ENCODE measurements around the gene KRTAP2-2. TPM values are rescaled to one million over a fixed set of nuclear protein-coding genes. Genes with fewer than 3 reads are reported as not detected.

The KRTAP2-2 gene
- polyA plus RNA-seq, 1 donor = not detected

- DNase-seq (ENCODE audit: low read depth) = no peak
Measured at GRCh38 chr17:41026715-41027471, 28.1 kb downstream of the KRTAP2-2 start, which contains the start of gene KRTAP1-5. TSS of gene KRTAP1-5 (minus strand) at chr17:41027208. CDS start at chr17:41027155, 53 bp downstream.

GRCh38 chr17:41024697-41025096 is 30.3 kb downstream of the KRTAP2-2 start:
- no peak for DNase-seq (ENCODE audit: low read depth)

GRCh38 chr17:41020336-41020735 is 34.7 kb downstream of the KRTAP2-2 start:
- no peak for DNase-seq (ENCODE audit: low read depth)

- no peak for DNase-seq (ENCODE audit: low read depth)
Measured at GRCh38 chr17:41019415-41019814, 35.6 kb downstream of the KRTAP2-2 start.

GRCh38 chr17:41018541-41018940 is 36.5 kb downstream of the KRTAP2-2 start:
- DNase-seq (ENCODE audit: low read depth) = no peak

GRCh38 chr17:41016578-41017215 is 38.3 kb downstream of the KRTAP2-2 start:
- DNase-seq (ENCODE audit: low read depth) = no peak

GRCh38 chr17:41015454-41015853 is 39.6 kb downstream of the KRTAP2-2 start:
- no peak for DNase-seq (ENCODE audit: low read depth)

GRCh38 chr17:41013606-41014005 is 41.4 kb downstream of the KRTAP2-2 start:
- DNase-seq (ENCODE audit: low read depth) = peak; percentile 14

GRCh38 chr17:41013181-41013580 is 41.8 kb downstream of the KRTAP2-2 start:
- DNase-seq (ENCODE audit: low read depth) = no peak

- no peak for DNase-seq (ENCODE audit: low read depth)
Measured at GRCh38 chr17:41012326-41013120, 42.5 kb downstream of the KRTAP2-2 start.

GRCh38 chr17:41010441-41010840 is 44.6 kb downstream of the KRTAP2-2 start:
- DNase-seq (ENCODE audit: low read depth) = no peak

GRCh38 chr17:41009936-41010335 is 45.1 kb downstream of the KRTAP2-2 start:
- no peak for DNase-seq (ENCODE audit: low read depth)

GRCh38 chr17:41009301-41009760 is 45.7 kb downstream of the KRTAP2-2 start:
- DNase-seq (ENCODE audit: low read depth) = no peak

- DNase-seq (ENCODE audit: low read depth) = no peak
Measured at GRCh38 chr17:41008811-41009210, 46.2 kb downstream of the KRTAP2-2 start, which contains the start of gene KRTAP3-1. TSS of gene KRTAP3-1 (minus strand) at chr17:41009128. CDS start at chr17:41009074, 54 bp downstream.

Other genes starting within 250 kb of the KRTAP2-2 start
- gene KRT10, start 232.6 kb downstream of the KRTAP2-2 start, polyA plus RNA-seq (ENCODE audit: insufficient read length) = 35.8 TPM
- 0.08 TPM for gene KRT12, start 188.0 kb downstream of the KRTAP2-2 start, polyA plus RNA-seq (ENCODE audit: insufficient read length)
- not detected for gene KRT20, start 170.0 kb downstream of the KRTAP2-2 start, polyA plus RNA-seq (ENCODE audit: insufficient read length)
- gene KRT23, start 117.6 kb downstream of the KRTAP2-2 start, polyA plus RNA-seq (ENCODE audit: insufficient read length) = 0.19 TPM
- gene KRT39, start 88.3 kb downstream of the KRTAP2-2 start, polyA plus RNA-seq (ENCODE audit: insufficient read length) = 7.2 TPM
- 10.9 TPM for gene KRT40, start 70.9 kb downstream of the KRTAP2-2 start, polyA plus RNA-seq (ENCODE audit: insufficient read length)
- not detected for gene KRTAP3-3, start 61.1 kb downstream of the KRTAP2-2 start, polyA plus RNA-seq (ENCODE audit: insufficient read length)
- gene KRTAP3-2, start 55.3 kb downstream of the KRTAP2-2 start, polyA plus RNA-seq (ENCODE audit: insufficient read length) = 0.52 TPM
- not detected for gene KRTAP3-1, start 46.1 kb downstream of the KRTAP2-2 start, polyA plus RNA-seq (ENCODE audit: insufficient read length)
- gene KRTAP1-5, start 28.0 kb downstream of the KRTAP2-2 start, polyA plus RNA-seq (ENCODE audit: insufficient read length) = not detected
- not detected for gene KRTAP1-4, start 25.0 kb downstream of the KRTAP2-2 start, polyA plus RNA-seq (ENCODE audit: insufficient read length)
- not detected for gene KRTAP1-3, start 20.4 kb downstream of the KRTAP2-2 start, polyA plus RNA-seq (ENCODE audit: insufficient read length)
- gene KRTAP1-1, start 13.8 kb downstream of the KRTAP2-2 start, polyA plus RNA-seq (ENCODE audit: insufficient read length) = not detected
- gene KRTAP2-1, start 7.9 kb downstream of the KRTAP2-2 start, polyA plus RNA-seq (ENCODE audit: insufficient read length) = not detected
- not detected for gene KRTAP2-3, start 4.9 kb upstream of the KRTAP2-2 start, polyA plus RNA-seq (ENCODE audit: insufficient read length)
- gene KRTAP2-4, start 10.6 kb upstream of the KRTAP2-2 start, polyA plus RNA-seq (ENCODE audit: insufficient read length) = not detected
- not detected for gene KRTAP4-7, start 28.9 kb upstream of the KRTAP2-2 start, polyA plus RNA-seq (ENCODE audit: insufficient read length)
- not detected for gene KRTAP4-8, start 42.9 kb upstream of the KRTAP2-2 start, polyA plus RNA-seq (ENCODE audit: insufficient read length)
- gene KRTAP4-16, start 47.0 kb upstream of the KRTAP2-2 start, polyA plus RNA-seq (ENCODE audit: insufficient read length) = not detected
- gene KRTAP4-9, start 50.2 kb upstream of the KRTAP2-2 start, polyA plus RNA-seq (ENCODE audit: insufficient read length) = not detected
- not detected for gene KRTAP4-11, start 63.1 kb upstream of the KRTAP2-2 start, polyA plus RNA-seq (ENCODE audit: insufficient read length)
- not detected for gene KRTAP4-12, start 69.0 kb upstream of the KRTAP2-2 start, polyA plus RNA-seq (ENCODE audit: insufficient read length)
- gene KRTAP4-6, start 85.3 kb upstream of the KRTAP2-2 start, polyA plus RNA-seq (ENCODE audit: insufficient read length) = not detected
- gene KRTAP4-5, start 94.6 kb upstream of the KRTAP2-2 start, polyA plus RNA-seq (ENCODE audit: insufficient read length) = not detected
- not detected for gene KRTAP4-4, start 105.5 kb upstream of the KRTAP2-2 start, polyA plus RNA-seq (ENCODE audit: insufficient read length)
- not detected for gene KRTAP4-3, start 113.0 kb upstream of the KRTAP2-2 start, polyA plus RNA-seq (ENCODE audit: insufficient read length)
- gene KRTAP4-2, start 123.0 kb upstream of the KRTAP2-2 start, polyA plus RNA-seq (ENCODE audit: insufficient read length) = not detected
- gene KRTAP4-1, start 129.7 kb upstream of the KRTAP2-2 start, polyA plus RNA-seq (ENCODE audit: insufficient read length) = not detected
- not detected for gene KRTAP9-1, start 134.7 kb upstream of the KRTAP2-2 start, polyA plus RNA-seq (ENCODE audit: insufficient read length)
- not detected for gene KRTAP9-2, start 171.4 kb upstream of the KRTAP2-2 start, polyA plus RNA-seq (ENCODE audit: insufficient read length)
- not detected for gene KRTAP9-3, start 177.2 kb upstream of the KRTAP2-2 start, polyA plus RNA-seq (ENCODE audit: insufficient read length)
- not detected for gene KRTAP9-8, start 182.8 kb upstream of the KRTAP2-2 start, polyA plus RNA-seq (ENCODE audit: insufficient read length)
- not detected for gene KRTAP9-4, start 194.5 kb upstream of the KRTAP2-2 start, polyA plus RNA-seq (ENCODE audit: insufficient read length)
- gene KRTAP9-9, start 200.2 kb upstream of the KRTAP2-2 start, polyA plus RNA-seq (ENCODE audit: insufficient read length) = not detected
- gene KRTAP9-6, start 210.1 kb upstream of the KRTAP2-2 start, polyA plus RNA-seq (ENCODE audit: insufficient read length) = 0.22 TPM
- not detected for gene KRTAP9-7, start 220.5 kb upstream of the KRTAP2-2 start, polyA plus RNA-seq (ENCODE audit: insufficient read length)
- not detected for gene KRTAP29-1, start 247.6 kb upstream of the KRTAP2-2 start, polyA plus RNA-seq (ENCODE audit: insufficient read length)